GM18505 (cell line): Measurements from ENCODE around the gene CRPPA.
A peak's percentile ranks its signal among the peaks of the same experiment; 100 is the strongest.

Experiments
- ATAC-seq: cut with Tn5 transposase; IDR thresholded peaks from one replicate; pipeline ENCODE4 v1.9.1; 2021; ENCODE audit not compliant: unreplicated experiment
- POLR2A ChIP-seq: IDR thresholded peaks from 4 replicates; pipeline ENCODE4 v1.6.1; 2011; ENCODE audit warnings: borderline replicate concordance; ENCODE audit not compliant: insufficient read depth, insufficient read length; ENCODE audit errors: extremely low read depth

The CRPPA gene

GRCh38 chr7:16436306-16436705 is 15.0 kb upstream of the CRPPA start:
- no peak for ATAC-seq
- TF ChIP-seq POLR2A: no peak

- ATAC-seq: no peak
- TF ChIP-seq POLR2A: no peak
These were observed 12.3 kb upstream of the CRPPA start for GRCh38 chr7:16433568-16434122.

GRCh38 chr7:16432425-16432731 is 11.0 kb upstream of the CRPPA start:
- TF ChIP-seq POLR2A: no peak
- ATAC-seq: no peak

- peak; percentile 76 for ATAC-seq
- TF ChIP-seq POLR2A: no peak
These were observed 10.5 kb upstream of the CRPPA start for GRCh38 chr7:16431646-16432424.

GRCh38 chr7:16430133-16430532 is 8.8 kb upstream of the CRPPA start:
- no peak for TF ChIP-seq POLR2A
- no peak for ATAC-seq

- TF ChIP-seq POLR2A: no peak
- no peak for ATAC-seq
These were observed 7.3 kb upstream of the CRPPA start for GRCh38 chr7:16428672-16429071.

- TF ChIP-seq POLR2A: no peak
- ATAC-seq: no peak
These were observed 6.8 kb upstream of the CRPPA start for GRCh38 chr7:16428182-16428581.

- ATAC-seq: no peak
- TF ChIP-seq POLR2A: no peak
These were observed 2.4 kb upstream of the CRPPA start for GRCh38 chr7:16423761-16424160.

- TF ChIP-seq POLR2A: no peak
- no peak for ATAC-seq
These were observed 1.6 kb upstream of the CRPPA start for GRCh38 chr7:16422917-16423316.

- no peak for TF ChIP-seq POLR2A
- ATAC-seq: no peak
These were observed 731 bp upstream of the CRPPA start for GRCh38 chr7:16422103-16422435.

GRCh38 chr7:16420649-16421332 is 547 bp downstream of the CRPPA start:
- peak; percentile 64 for TF ChIP-seq POLR2A

GRCh38 chr7:16420329-16420648 is 1.0 kb downstream of the CRPPA start:
- peak; percentile 0 for ATAC-seq

More at GRCh38 chr7:16420649-16421332, 547 bp downstream of the CRPPA start:
- ATAC-seq: peak; percentile 89

GRCh38 chr7:16419859-16420258 is 1.5 kb downstream of the CRPPA start:
- ATAC-seq: no peak
- TF ChIP-seq POLR2A: no peak

More at GRCh38 chr7:16420329-16420648, 1.0 kb downstream of the CRPPA start:
- TF ChIP-seq POLR2A: no peak

- no peak for ATAC-seq
- TF ChIP-seq POLR2A: no peak
These were observed 2.2 kb downstream of the CRPPA start for GRCh38 chr7:16419126-16419525.
